ENCODE data around the gene PNPLA8. TPM values are rescaled to one million over a fixed set of nuclear protein-coding genes. Genes with fewer than 3 reads are reported as not detected.

The PNPLA8 gene
- total RNA-seq, 1 donor from 2014 or later = 27.4 TPM

- no peak overlapping the region for H3K27ac ChIP-seq
- ATAC-seq = no peak
- DNase-seq = no peak
- peaks cover 12% of the 10 kb centered on the region for H3K4me1 ChIP-seq
- intact Hi-C loops (cut with DNase I) = no loop called here
- no peak overlapping the region for H3K4me3 ChIP-seq
- no peak for TF ChIP-seq CTCF (IDR thresholded peaks at IDR 0.05)
- no peaks in the 10 kb centered on the region for H3K36me3 ChIP-seq
- H3K27me3 ChIP-seq = peaks cover 66% of the 10 kb centered on the region
- no peaks in the 10 kb centered on the region for H3K9me3 ChIP-seq
Observed at GRCh38 chr7:108453320-108453719, 72.6 kb downstream of the PNPLA8 start.

GRCh38 chr7:108452707-108453106 lies 73.2 kb downstream of the PNPLA8 start:
- TF ChIP-seq CTCF (IDR thresholded peaks at IDR 0.05) = peak; percentile 44
- H3K36me3 ChIP-seq = no peaks in the 10 kb centered on the region
- peak; percentile 42 for ATAC-seq
- peaks cover 62% of the 10 kb centered on the region for H3K27me3 ChIP-seq
- no peaks in the 10 kb centered on the region for H3K9me3 ChIP-seq
- H3K27ac ChIP-seq = no peak overlapping the region
- intact Hi-C loops (cut with DNase I) = no loop called here
- no peak for DNase-seq
- no peak overlapping the region for H3K4me3 ChIP-seq
- H3K4me1 ChIP-seq = peaks cover 12% of the 10 kb centered on the region

GRCh38 chr7:108451296-108451848 lies 74.6 kb downstream of the PNPLA8 start:
- Histone ChIP-seq H3K9me3 (no peaks in the 10 kb centered on the region), H3K4me1 (peaks cover 12% of the 10 kb centered on the region), H3K27ac (no peak overlapping the region), H3K27me3 (peaks cover 49% of the 10 kb centered on the region), H3K4me3 (no peak overlapping the region), H3K36me3 (no peaks in the 10 kb centered on the region)
- intact Hi-C loops (cut with DNase I) = no loop called here
- TF ChIP-seq CTCF (IDR thresholded peaks at IDR 0.05) = no peak
- ATAC-seq (no peak), DNase-seq (no peak)

- Histone ChIP-seq H3K9me3 (no peaks in the 10 kb centered on the region), H3K36me3 (no peaks in the 10 kb centered on the region), H3K4me1 (peaks cover 2% of the 10 kb centered on the region), H3K27me3 (peaks cover 36% of the 10 kb centered on the region), H3K27ac (no peak overlapping the region), H3K4me3 (no peak overlapping the region)
- no peak for DNase-seq
- TF ChIP-seq CTCF (IDR thresholded peaks at IDR 0.05) = no peak
- no peak for ATAC-seq
- intact Hi-C loops (cut with DNase I) = no loop called here
Observed at GRCh38 chr7:108450160-108450559, 75.8 kb downstream of the PNPLA8 start.

GRCh38 chr7:108449521-108449920 lies 76.4 kb downstream of the PNPLA8 start:
- H3K9me3 ChIP-seq = no peaks in the 10 kb centered on the region
- intact Hi-C loops (cut with DNase I) = no loop called here
- TF ChIP-seq CTCF (IDR thresholded peaks at IDR 0.05) = no peak
- no peak overlapping the region for H3K4me3 ChIP-seq
- DNase-seq (no peak), ATAC-seq (no peak)
- H3K4me1 ChIP-seq = no peaks in the 10 kb centered on the region
- peaks cover 30% of the 10 kb centered on the region for H3K27me3 ChIP-seq
- H3K27ac ChIP-seq = no peak overlapping the region
- H3K36me3 ChIP-seq = no peaks in the 10 kb centered on the region

All from upper lobe of right lung (tissue), 1 donor.